Medulla oblongata (tissue), 1 donor: ENCODE data around the gene MAML1.
A peak's percentile ranks its signal among the peaks of the same experiment; 100 is the strongest.

Experiments
- DNase-seq: peaks from one replicate; pipeline ENCODE4 v3.0.0-alpha.2; 2015; ENCODE audit errors: extremely low spot score

The MAML1 gene

DNA sequence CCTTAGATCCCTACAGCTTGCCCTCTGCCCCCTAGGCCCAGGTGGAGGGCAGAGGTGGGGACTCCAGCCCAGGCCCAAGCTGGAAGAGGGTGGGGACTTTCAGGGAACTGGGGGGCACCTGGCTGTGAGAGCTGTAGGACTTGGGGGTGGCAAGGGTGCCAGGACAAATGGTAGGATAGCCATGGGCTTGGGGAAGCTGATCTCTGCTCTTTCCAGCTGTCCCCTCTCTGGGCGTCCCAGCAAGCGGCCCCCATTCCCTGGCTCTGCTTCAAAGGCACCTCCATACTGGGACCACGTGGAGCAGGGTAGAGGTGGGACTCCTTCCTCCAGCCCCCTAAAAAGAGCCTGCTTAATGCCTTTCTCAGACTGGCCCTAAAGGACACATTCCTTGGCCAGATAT lies 61.5 kb downstream of the MAML1 start:
- DNase-seq = no peak

DNA sequence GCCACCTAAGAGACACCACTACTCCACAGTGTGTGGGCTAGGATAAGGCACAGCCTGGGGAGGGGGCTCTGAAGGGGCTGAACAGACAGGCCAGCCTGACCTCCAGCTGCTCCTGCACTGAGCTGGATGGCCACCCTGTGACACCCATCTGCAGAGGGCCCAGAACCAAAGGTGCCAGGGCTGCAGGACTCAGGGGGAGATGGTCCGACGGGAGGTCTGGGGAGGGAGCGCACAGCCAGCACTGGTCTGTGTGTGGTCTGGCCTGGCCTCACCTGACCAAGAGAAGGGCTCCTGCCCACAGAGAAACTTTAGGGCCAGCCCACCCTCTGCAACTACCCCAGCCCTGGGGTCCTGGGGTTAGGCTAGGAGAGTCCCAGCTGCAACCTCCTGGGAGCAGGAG lies 62.0 kb downstream of the MAML1 start:
- DNase-seq = no peak

GRCh38 chr5:179795049-179795862 lies 62.6 kb downstream of the MAML1 start:
- DNase-seq = no peak

DNA sequence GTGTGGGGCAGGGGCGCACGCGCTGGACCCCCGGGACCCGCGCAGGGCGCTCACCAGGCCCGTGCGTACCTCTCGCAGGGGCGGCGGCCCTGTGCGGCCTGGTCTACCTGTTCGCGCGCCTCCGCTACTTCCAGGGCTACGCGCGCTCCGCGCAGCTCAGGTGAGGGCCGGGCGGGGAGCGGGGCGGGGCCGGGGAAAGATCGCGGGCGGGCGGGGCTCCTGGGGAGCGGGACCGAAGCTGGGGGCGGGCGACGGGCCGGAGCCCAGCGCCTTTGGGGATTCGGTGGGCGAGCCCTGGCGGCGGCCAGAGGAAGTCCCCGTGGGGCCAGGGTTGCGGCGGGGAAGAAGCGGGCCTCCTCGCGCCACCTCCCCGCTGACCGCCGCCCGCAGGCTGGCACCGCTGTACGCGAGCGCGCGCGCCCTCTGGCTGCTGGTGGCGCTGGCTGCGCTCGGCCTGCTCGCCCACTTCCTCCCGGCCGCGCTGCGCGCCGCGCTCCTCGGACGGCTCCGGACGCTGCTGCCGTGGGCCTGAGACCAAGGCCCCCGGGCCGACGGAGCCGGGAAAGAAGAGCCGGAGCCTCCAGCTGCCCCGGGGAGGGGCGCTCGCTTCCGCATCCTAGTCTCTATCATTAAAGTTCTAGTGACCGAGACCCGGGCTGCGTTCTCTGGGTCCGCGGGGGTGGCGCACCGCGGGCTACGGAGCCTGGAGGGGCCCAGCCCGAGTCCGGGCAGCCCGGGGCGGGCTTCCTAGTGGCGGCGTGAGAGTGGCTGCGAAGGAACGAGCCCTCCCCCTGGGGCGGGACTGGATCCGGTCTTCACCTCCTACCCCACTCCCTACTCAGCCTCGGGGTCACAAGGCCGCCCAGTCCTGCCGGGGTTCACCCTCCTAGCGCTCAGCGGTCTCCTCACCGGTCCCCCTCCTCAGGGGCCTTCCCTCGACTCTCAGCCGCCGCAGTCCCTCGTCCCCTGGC lies 63.5 kb downstream of the MAML1 start:
- peak; percentile 82 for DNase-seq

DNA sequence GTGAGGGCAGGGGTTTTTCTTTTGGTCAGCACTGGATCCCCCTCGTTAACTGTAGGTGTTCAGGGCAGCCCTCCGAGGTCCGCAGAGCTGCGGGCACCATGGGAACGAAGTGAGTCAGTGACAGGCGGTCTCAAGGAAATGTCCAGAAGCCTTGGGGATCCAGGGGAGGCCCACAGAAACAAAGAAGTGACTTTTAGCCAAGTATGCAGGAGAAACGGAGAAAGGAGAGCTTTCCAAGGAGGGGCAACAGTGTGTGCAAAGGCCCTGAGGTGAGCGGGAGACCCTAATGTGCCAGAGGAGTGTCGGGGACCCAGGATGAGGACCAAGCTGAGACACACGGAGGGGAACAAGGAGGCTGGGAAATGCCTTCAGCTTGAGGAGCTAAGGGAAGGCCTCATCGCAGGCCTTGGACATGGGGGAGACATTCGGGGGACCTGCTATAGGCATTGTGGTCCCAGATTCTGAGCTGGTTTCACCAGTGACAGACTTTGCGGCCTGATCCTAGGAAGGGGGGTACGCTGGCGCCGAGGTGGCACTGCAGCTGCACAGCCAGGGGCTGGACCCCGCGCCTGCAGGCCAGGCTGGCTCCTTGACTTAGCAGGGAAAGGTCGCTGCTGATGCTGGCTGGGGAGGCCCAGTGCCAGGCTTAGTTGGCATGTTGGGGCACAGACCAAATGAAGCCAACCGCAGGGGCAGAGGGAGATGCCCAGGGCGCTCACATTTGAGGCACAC lies 64.4 kb downstream of the MAML1 start:
- no peak for DNase-seq

- DNase-seq = no peak
Observed at GRCh38 chr5:179797741-179798140, 65.1 kb downstream of the MAML1 start.

DNA sequence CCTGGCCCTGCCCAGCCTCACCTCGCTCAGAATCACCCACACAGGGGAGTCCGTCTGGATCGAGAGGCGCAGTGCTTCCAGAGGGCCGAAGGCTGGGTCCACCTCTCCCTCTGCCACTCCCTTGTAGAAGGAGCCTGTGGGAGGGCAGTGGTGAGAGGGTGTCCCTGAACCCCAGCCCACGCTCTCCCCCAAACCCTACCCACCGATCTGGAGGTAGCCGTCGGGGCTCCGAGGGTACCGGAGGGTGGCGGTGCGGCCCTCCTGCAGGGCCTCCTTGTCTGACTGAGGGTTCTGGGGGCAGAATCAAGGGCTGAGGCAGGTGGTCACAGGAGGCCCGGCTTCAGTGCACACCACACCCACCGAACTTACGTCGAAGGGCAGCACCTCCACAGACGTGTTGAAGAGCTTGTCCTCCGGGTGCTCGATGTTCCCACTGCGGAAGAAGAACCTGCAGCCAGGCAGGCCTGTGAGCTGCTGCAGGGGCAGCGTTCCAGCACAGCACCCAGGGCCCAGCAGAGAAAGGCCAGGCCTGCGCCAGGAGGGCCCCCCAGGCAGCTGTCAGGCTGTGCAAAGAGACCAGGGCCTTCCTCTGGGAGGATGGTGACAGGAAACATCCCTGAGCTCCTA lies 65.6 kb downstream of the MAML1 start:
- DNase-seq = no peak

DNA sequence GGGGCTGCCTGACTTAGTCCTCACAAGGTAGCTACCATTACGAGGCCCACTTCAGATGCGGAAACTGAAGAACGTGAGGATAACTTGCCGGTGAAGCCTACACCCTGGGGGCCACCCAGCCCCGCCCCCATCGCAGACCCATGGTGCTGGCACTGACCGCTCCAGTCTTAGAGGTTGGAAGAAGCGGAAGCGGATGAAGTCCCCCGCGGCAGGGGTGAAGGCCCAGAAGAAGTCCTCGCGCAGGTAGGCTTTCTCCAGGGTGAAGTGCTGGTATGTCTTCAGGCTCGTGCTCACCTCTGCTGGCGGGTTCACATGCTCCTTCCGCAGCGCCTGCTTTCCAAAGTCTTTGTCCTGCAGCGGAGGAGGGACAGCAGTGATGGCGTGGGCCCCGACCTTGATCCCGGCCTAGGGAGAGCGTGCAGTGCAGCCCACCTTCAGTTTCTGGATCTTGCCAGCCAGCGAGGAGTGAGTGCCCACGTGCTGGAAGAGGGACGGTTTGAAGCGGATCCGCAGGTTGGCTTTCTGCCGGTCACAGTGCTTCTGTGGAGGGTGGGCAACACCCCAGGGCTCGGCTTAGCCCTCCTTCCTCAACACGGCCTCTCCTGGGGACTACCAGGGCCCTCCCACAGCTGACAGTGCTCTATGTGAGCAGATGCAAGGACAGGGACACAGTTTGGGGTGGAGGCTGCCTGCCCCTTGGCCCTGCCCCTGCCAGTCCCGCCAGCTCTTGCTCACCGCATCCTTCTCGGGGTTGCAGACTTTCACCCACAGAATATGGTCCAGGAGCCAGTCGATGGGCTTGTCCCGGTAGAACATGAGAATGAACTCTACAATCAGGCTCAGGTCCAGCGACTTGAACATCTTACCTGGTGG lies 66.4 kb downstream of the MAML1 start:
- no peak for DNase-seq

DNA sequence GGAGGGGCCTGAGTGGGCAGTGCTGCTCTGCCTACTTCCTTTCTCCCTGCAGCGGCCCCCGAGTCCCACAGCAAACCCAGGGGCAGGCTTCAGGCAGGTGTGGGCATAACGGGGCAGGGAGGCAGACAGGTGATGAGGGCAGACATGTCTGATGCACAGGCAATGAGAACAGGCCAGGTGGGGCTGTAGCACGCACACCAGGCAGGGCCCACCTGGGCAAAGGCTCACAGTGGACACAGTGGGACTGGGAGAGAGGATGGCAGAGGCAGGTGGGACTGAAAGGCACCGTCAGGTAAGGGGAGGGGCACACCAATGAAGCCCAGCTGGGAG lies 67.0 kb downstream of the MAML1 start:
- DNase-seq = no peak

GRCh38 chr5:179800071-179800695 lies 67.6 kb downstream of the MAML1 start:
- DNase-seq = no peak

DNA sequence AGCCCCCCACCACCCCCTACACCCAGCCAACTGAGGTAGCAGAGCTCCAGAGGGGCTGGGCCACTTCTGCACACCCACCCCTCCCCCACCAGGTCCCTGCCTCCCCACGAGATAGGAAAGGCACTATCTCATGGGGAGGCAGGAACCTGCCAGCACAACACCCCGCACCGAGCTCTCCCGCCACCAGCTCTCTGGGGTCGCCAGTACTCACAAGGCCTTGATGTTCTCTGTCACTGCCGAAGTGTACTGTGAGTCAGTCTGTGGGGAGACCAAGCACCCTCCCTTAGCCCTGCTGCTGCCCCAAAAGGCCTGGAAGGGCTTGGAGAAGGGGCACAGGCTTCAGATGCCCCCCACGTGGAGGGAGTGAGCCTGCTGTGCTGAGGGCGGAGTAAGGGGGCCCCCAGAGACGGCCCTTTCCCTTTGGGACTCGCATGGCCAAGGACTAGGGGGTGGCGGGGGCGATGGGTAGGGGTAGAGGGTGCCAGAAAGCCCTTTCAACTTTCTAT lies 68.1 kb downstream of the MAML1 start:
- no peak for DNase-seq

- no peak for DNase-seq
Observed at GRCh38 chr5:179801304-179802206, 68.9 kb downstream of the MAML1 start.

DNA sequence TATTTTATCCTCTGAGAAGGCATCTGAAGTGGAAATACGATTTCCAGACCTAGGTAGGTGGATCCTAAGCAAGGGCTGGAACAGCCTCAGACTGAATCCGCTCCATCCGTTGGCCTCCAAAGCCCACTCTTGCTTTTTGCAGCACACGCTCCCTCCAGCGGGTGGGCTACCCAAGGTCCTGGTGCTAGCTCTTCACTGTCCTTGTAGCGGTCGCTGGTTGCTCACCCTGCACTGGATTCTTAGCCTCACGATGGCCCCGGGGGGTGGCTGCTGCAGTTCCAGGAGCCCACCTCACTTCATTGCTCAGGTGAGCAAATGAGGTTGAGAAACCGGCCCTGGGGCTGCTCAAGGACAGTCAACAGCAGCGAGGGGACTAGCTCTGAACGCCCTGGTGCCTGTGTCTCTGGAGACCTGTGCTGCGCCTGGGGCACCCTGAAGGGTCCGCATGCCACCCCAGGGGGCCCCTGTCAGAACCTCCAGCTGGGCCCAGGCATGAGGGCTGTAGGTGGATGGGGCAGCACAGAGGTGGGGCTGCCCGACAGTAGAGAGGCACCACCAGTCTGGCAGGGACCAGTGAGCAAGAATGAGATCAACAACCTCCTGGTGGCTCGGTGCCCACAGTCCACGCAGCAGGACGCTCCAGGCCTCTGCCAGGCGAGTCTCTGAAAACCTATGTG lies 69.7 kb downstream of the MAML1 start:
- no peak for DNase-seq

GRCh38 chr5:179802950-179803562 lies 70.4 kb downstream of the MAML1 start:
- no peak for DNase-seq

- no peak for DNase-seq
Observed at GRCh38 chr5:179803651-179804554, 71.3 kb downstream of the MAML1 start.

- no peak for DNase-seq
Observed at GRCh38 chr5:179804555-179804947, 71.9 kb downstream of the MAML1 start.

- no peak for DNase-seq
Observed at GRCh38 chr5:179805070-179805528, 72.5 kb downstream of the MAML1 start.
